IPS-18c (cell line): ENCODE measurements around the gene R3HCC1L.
"Not testable (repeated sequence)": the region's sequence is repeated elsewhere in the genome, so short reads cannot be mapped to it uniquely, and the experiment has no call there.

ENCODE experiments used
- H3K4me3 ChIP-seq: 2 replicates; pipeline ENCODE4 v1.7.0; 2013; ENCODE audit warnings: low read depth, mild to moderate bottlenecking, low read length, moderate library complexity; ENCODE audit not compliant: insufficient read depth
- H3K9me3 ChIP-seq: one replicate; pipeline ENCODE4 v1.6.1; 2013; ENCODE audit warnings: mild to moderate bottlenecking, low read length, moderate library complexity; ENCODE audit not compliant: control insufficient read depth, insufficient read depth

The R3HCC1L gene

DNA sequence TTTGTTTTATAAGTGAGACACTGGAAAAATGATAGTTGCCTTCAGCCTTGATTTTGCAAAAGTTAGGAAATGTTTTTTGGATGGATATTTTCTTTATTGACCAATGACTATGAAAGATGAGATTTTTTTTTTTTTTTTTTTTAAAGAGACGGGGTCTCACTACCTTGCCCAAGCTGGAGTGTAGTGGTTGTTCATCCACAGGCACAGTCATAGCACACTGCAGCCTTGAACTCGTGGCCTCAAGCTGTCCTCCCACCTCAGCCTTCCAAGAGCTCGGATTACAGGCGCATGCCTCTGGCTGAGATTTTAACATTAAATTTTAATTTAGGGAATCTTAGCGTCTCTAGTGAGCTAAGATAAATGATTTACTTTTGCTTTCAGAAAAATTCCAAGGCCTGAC is 67.3 kb downstream of the R3HCC1L start:
- H3K9me3 ChIP-seq = no peaks in the 10 kb centered on the region
- H3K4me3 ChIP-seq = no peak overlapping the region

DNA sequence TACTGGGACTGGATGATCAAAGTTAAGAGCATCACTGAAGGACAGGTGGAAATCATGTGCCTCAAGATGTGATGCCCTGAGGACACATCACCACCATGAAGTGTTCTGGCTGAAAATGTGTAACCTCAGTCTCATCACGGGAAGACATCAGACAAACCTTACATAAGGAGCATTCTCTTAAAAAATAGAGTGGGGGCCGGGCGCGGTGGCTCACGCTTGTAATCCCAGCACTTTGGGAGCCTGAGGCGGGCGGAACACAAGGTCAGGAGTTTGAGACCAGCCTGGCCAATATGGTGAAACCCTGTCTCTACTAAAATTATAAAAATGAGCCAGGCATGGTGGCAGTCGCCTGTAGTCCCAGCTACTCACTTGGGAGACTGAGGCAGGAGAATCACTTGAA is 67.9 kb downstream of the R3HCC1L start:
- H3K9me3 ChIP-seq = no peaks in the 10 kb centered on the region
- no peak overlapping the region for H3K4me3 ChIP-seq

DNA sequence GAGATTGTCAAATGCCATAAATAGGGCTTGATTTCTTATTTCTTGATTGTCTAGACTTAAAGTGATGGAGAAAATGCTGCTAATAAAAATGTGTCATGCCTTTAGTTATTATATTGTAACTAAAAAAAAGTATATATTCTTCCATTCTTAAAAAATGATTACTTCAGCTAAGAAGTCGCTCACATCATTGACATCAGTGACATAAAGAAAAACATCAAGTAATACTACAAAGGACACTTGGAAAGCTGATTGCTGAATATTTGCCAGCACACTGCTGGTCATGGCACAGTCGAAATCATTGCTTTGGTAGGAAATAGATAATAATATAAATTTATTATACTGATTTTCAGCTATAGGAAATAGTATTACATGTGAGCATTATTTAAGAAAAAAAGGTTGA is 70.9 kb downstream of the R3HCC1L start:
- Histone ChIP-seq H3K9me3 (no peaks in the 10 kb centered on the region), H3K4me3 (no peak overlapping the region)

DNA sequence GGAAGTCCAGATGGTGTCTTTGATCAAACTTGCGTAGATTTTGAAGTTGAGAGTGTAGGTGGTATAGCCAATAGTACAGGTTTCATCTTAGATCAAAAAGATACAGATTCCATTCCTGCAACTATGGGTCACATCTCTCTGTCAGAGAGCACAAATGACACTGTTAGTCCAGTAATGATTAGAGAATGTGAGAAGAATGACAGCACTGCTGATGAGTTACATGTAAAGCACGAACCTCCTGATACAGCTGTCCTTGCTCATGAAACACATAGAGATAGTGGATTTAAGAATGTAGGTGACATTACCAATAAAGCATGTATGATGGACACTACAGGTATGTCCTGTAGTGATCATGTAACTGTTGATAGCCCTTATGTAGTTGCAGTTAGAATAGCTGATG is 74.5 kb downstream of the R3HCC1L start:
- no peak overlapping the region for H3K4me3 ChIP-seq
- H3K9me3 ChIP-seq = no peaks in the 10 kb centered on the region

DNA sequence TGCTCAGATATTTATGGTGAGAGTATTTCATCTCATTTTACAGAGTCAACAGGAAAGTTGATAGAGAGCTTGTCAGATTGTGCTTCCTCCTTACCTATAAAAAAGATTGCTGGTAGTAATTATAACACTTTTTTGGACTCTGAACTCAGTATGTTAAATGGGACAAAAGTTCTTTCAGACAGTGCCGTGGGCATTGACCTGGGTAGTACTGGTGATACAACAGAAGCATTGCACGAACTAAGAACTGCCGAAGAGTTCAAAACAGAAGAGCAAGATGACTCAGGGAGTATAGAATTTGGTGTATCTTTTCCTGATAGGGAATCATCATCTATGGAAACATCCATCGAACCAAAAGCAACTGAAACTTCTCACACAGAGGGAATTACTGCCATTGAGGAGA is 75.0 kb downstream of the R3HCC1L start:
- no peaks in the 10 kb centered on the region for H3K9me3 ChIP-seq
- H3K4me3 ChIP-seq = no peak overlapping the region

DNA sequence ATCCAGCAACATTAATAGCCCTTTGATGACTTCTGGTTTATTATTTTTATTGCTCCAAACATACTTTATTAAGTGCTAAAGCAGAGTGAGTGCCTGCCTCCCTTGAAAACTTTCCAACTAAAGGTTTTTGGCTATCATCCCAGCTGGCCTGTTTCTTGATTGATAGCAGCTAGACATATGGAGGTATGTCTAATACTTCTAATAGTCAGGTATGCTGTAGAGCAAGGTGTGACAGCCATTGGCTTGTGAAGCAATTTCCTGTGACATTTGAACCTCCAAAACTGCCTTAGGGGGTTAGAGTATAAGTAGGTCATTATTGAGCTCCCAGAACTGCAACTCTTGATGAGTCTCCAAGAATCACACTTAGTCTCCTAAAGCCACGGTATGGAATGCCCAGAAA is 77.7 kb downstream of the R3HCC1L start:
- Histone ChIP-seq H3K9me3 (no peaks in the 10 kb centered on the region), H3K4me3 (no peak overlapping the region)

DNA sequence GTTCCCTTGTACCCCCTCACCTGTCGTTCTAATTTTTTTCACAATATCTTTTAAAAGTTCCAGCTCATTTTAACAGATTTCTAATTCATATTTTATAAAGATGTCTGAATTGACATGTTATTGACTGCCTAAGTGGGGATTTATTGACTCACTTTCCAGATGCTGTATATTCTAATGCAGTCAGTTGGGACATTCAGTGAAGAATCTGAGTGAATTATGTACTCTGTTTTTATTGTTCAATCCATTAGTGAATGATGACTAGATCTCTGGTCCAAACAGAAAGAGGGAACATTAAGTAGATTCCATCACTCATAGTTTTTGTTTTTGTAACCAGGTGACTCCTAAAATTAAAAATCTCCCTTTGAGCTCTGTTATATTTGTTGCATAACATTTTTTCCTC is 79.3 kb downstream of the R3HCC1L start:
- no peaks in the 10 kb centered on the region for H3K9me3 ChIP-seq
- H3K4me3 ChIP-seq = no peak overlapping the region

DNA sequence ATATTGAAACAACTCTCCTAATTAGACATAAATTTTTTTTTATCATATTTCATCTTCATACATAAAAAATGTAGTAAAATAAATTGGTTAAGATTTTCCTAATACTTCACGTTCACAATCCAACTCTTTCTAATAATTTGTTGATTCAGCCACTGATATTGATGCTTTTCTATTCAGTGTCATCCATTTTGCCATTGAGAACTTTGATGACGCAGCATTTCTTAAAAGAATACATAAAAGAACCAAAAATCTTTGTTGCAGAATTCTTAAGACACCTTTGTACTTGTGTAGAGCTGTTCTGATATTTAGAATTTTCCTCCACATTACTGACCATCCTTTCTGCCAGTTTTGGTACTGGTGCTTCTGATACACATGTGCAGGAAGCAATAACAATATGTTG is 80.9 kb downstream of the R3HCC1L start:
- H3K4me3 ChIP-seq = no peak overlapping the region

DNA sequence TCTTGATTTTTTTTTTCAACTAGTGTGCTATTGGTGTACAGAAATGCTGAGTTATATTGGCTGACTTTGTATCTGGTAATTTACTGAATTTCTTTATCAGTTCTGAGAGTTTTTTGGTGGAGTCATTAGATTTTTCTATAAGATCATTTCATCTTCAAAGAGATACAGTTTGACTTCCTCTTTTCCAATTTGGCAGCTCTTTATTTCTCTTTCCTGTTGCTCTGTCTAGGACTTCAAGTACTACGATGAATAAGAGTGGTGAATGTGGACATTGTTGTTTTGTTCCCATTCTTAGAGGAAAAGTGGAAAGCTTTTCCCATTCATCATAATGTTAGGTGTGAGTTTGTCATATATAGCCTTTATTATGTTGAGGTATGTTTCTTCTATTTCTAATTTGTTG is 83.3 kb downstream of the R3HCC1L start:
- no peak overlapping the region for H3K4me3 ChIP-seq
- no peaks in the 10 kb centered on the region for H3K9me3 ChIP-seq

More for the DNA sequence above, 80.9 kb downstream of the R3HCC1L start:
- H3K9me3 ChIP-seq = no peaks in the 10 kb centered on the region

DNA sequence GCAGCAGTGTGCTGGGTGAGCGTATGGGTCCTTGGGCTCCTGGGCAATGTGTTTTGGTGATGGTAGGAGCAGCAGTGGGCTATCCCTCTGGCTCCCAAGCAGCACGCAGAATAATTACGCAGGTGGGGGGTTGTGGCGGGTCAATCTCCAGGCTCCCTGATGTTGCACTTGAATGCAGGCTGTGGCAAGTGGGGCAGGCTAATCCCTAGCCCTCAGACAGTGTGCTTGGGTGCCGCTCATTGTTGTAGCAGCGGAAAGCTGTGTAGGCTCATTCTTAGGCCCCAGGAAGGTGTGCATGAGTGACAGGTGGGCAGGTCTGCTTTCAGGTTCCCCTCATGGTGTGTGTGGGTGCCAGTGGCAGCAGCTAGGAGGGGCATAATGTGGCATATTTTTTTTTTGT is 89.4 kb downstream of the R3HCC1L start:
- no peak overlapping the region for H3K4me3 ChIP-seq
- no peaks in the 10 kb centered on the region for H3K9me3 ChIP-seq

DNA sequence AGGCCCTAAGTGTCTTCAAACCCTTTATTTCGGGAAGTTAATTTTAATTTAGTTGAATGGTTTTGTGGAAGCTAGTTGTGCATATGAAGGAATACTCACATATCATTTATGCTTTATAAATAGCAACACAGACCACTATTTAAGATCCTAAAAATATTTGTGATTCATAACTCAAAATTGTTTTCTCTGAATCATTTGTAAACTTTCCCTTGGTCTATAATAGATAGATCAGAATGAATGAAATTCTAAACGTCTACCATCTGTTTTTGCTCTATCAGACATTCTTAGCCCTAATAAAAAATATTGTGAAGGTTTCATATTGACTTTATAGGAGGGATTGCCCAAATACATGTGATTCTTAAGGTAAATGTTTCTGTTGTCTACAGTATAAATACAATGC is 90.1 kb downstream of the R3HCC1L start:
- Histone ChIP-seq H3K9me3 (no peaks in the 10 kb centered on the region), H3K4me3 (no peak overlapping the region)

DNA sequence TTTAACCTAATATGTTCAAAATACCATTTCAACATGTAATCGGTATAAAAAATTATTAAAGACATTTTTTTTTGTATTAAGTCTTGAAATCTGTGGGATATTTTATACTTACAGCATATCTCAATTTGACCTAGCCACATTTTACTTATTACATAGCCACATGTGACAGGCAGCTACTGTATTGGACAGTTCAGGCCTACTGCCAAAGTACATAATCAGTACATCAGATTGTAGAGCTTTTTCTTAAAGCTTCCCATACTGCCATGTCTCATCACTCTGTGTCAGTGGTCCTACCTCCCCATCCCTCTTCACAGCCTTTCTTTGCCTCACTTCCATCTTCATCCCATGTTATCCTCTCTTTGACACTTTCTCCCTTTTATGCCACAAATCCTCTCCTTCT is 90.5 kb downstream of the R3HCC1L start:
- H3K9me3 ChIP-seq = no peaks in the 10 kb centered on the region
- H3K4me3 ChIP-seq = no peak overlapping the region

DNA sequence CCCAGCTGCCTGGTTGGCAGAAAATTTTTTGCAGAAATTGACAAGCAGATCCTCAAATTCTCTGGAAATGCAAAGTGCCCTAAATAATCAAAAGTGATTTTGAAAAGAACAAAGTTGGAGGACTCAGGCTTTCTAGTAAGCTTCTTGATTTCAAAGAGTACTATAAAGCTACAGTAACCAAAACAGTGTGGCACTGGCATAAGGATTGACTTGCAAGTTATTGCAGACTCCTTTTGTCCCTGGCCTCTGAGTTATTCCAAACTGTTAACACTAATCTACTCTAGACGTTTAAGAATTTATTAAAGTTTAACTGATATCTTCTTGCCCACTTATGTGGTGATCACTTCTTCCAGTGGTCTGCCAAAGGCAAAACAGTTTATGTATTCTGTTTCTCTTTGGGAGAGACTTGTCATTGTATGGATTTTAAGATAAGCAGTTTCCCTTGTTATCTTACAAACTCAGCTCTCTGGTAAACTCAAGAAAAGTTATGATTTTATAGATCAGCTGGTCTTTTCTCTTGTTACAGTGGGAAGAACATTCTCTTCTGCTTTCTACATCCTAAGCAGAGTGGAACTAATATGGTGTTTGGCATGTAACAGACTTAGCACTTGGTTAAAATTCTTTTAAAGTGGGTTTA is 92.2 kb downstream of the R3HCC1L start:
- no peaks in the 10 kb centered on the region for H3K9me3 ChIP-seq
- no peak overlapping the region for H3K4me3 ChIP-seq

DNA sequence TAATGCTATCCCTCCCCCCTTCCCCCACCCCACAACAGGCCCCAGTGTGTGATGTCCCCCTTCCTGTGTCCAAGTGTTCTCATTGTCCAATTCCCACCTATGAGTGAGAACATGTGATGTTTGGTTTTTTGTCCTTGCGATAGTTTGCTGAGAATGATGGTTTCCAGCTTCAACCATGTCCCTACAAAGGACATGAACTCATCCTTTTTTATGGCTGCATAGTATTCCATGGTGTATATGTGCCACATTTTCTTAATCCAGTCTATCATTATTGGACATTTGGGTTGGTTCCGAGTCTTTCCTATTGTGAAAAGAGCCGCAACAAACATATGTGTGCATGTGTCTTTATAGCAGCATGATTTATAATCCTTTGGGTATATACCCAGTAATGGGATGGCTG is 93.3 kb downstream of the R3HCC1L start:
- not testable (repeated sequence) for H3K9me3 ChIP-seq, H3K4me3 ChIP-seq

DNA sequence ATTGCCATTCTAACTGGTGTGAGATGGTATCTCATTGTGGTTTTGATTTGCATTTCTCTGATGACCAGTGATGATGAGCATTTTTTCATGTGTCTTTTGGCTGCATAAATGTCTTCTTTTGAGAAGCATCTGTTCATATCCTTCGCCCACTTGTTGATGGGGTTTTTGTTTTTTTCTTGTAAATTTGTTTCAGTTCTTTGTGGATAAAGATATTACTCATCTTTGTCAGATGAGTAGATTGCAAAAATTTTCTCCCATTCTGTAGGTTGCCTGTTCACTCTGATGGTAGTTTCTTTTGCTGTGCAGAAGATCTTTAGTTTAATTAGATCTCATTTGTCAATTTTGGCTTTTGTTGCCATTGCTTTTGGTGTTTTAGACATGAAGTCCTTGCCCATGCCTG is 93.8 kb downstream of the R3HCC1L start:
- not testable (repeated sequence) for H3K4me3 ChIP-seq, H3K9me3 ChIP-seq

DNA sequence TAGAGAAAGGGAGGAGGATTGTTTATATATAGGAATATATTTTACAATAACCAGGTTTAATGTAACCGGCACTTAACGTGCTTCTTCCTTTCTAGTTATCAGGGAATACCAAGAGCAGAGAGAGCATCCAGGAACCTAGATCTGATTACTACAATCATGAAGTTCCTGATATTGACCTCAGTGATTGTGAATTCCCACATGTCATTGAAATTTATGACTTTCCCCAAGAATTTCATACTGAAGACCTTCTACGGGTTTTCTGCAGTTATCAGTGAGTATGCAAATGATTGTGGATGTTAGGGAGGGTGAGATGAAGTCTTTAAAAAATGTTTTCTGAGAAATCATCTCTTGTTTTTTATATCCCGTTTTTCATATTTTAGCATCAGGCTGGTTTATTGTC is 97.0 kb downstream of the R3HCC1L start:
- no peak overlapping the region for H3K4me3 ChIP-seq
- H3K9me3 ChIP-seq = no peaks in the 10 kb centered on the region

DNA sequence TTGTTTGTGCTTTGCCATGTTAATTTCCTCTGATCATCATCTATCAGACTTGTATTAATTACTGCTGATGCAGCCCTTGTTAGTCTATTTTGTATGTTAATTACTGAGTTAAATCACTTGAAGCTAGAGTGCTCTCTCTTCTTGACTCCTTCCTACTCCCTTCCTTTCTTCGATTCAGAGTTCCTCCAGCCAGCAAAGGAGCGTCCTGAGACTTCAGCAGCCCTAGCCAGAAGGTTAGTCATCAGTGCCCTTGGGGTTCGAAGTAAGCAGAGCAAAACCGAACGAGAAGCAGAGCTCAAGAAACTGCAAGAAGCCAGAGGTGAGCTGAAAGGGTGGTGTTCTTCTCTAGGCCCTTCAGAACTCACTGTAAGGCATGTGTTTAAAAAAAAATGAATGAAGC is 101.4 kb downstream of the R3HCC1L start:
- Histone ChIP-seq H3K9me3 (no peaks in the 10 kb centered on the region), H3K4me3 (no peak overlapping the region)

DNA sequence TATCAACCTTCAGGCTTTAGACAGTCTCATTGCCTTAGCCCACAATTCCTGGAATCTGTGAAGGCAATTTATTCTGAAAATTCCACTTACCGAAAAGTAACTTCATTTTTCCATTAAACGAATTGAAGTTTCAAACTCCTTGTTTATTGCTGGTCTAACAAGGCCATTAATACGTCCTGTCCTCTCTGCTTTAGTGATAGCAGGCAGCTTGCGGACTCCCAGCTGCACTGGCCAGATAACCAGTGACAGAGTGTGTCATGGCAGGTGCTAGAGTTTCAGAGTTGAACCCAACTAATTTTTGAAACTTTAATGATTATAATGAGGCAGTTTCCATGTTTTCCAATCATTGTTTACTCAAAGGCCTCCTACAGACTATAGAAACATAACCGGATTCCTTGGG is 102.4 kb downstream of the R3HCC1L start:
- no peaks in the 10 kb centered on the region for H3K9me3 ChIP-seq
- H3K4me3 ChIP-seq = no peak overlapping the region

DNA sequence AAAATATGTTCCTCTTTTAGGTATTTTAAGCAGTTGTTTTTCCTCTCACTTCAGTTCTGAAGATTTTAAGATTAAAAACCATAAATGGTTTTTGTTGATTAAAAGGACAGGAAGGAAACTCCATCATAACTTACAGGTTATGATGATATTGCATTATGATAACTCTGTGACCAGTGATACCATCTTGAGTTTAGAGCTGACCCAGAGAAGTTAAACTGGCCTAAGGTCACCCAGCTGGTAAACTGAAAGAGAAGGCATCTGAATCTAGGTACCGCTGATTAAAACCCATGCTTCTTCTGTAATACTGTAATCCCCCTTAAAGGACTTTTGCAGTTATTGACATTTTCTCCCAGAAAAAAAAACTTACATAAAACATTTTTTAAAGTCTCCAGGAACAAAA is 103.9 kb downstream of the R3HCC1L start:
- no peak overlapping the region for H3K4me3 ChIP-seq

More for the DNA sequence above, 103.9 kb downstream of the R3HCC1L start:
- H3K9me3 ChIP-seq = no peaks in the 10 kb centered on the region
